Endodermal cell (in vitro differentiated cells): ENCODE results near the gene NEK3. TPM values are rescaled to one million over a fixed set of nuclear protein-coding genes. Genes with fewer than 3 reads are reported as not detected.
"Not testable (repeated sequence)": the region's sequence is repeated elsewhere in the genome, so short reads cannot be mapped to it uniquely, and the experiment has no call there.

Experiments used
- DNase-seq: peaks from one replicate; pipeline ENCODE4 v3.0.0-alpha.2; 2017
- H3K27ac ChIP-seq: 2 replicates; pipeline ENCODE4 v1.5.1; 2013; ENCODE audit warnings: mild to moderate bottlenecking, low read depth, low read length, moderate library complexity
- H3K27me3 ChIP-seq: 2 replicates; pipeline ENCODE4 v1.6.1; 2013; ENCODE audit warnings: mild to moderate bottlenecking, low read length, moderate library complexity; ENCODE audit not compliant: insufficient read depth, control insufficient read depth, poor library complexity, severe bottlenecking
- H3K36me3 ChIP-seq: 2 replicates; pipeline ENCODE4 v1.7.0; 2013; ENCODE audit warnings: mild to moderate bottlenecking, low read length, moderate library complexity; ENCODE audit not compliant: control insufficient read depth, insufficient read depth
- H3K4me1 ChIP-seq: one replicate; pipeline ENCODE4 v1.7.0; 2013; ENCODE audit warnings: low read length; ENCODE audit not compliant: control insufficient read depth, insufficient read depth
- H3K4me3 ChIP-seq: 2 replicates; pipeline ENCODE4 v1.5.1; 2013; ENCODE audit warnings: mild to moderate bottlenecking, low read length, moderate library complexity
- H3K9ac ChIP-seq: 2 replicates; pipeline ENCODE4 v1.6.1; 2013; ENCODE audit warnings: mild to moderate bottlenecking, low read length, moderate library complexity; ENCODE audit not compliant: poor library complexity, severe bottlenecking; ENCODE audit errors: extremely low read depth
- H3K9me3 ChIP-seq: 2 replicates; pipeline ENCODE4 v1.6.1; 2013; ENCODE audit warnings: mild to moderate bottlenecking, low read length, moderate library complexity; ENCODE audit not compliant: control insufficient read depth
- H3K27ac Mint-ChIP-seq: 2 replicates; pipeline ENCODE4 v1.8.0; 2020; ENCODE audit warnings: mixed read lengths
- H3K27me3 Mint-ChIP-seq: 2 replicates; pipeline ENCODE4 v1.8.0; 2021; ENCODE audit warnings: mild to moderate bottlenecking, mixed read lengths; ENCODE audit not compliant: insufficient read depth
- H3K36me3 Mint-ChIP-seq: 2 replicates; pipeline ENCODE4 v1.8.0; 2020; ENCODE audit warnings: low read depth, mixed read lengths
- H3K4me1 Mint-ChIP-seq: 2 replicates; pipeline ENCODE4 v1.8.0; 2020; ENCODE audit warnings: mixed read lengths
- H3K4me3 Mint-ChIP-seq: 2 replicates; pipeline ENCODE4 v1.8.0; 2020; ENCODE audit warnings: mild to moderate bottlenecking, moderate library complexity, mixed read lengths
- H3K9me3 Mint-ChIP-seq: 2 replicates; pipeline ENCODE4 v1.8.0; 2020; ENCODE audit warnings: mild to moderate bottlenecking, mixed read lengths
- WGBS, 2 experiments: methylation state at CpG; one replicate each; pipeline versions ENCODE4 v1.1.5 to v1.1.7; 2013; ENCODE audit warnings: missing lambda C conversion rate in 2 of 2, mixed read lengths in 1 of 2; ENCODE audit not compliant: insufficient coverage in 1 of 2, insufficient read length in 1 of 2; 5-methylcytosine and 5-hydroxymethylcytosine counted together
- total RNA-seq, 2 donors: library from RNA; stranded (reverse); fragmentation: NEBNext Ultra II Directional in 1 of 2; extraction: Animal tissue kit (Norgen Biotek cat#: 25700) in 1 of 2; gene quantifications; 2 replicates in 1 of 2; 3 replicates in 1 of 2; pipeline ENCODE4 v1.2.1, GENCODE V29; 2021
- TF ChIP-seq, protein P1 (sequence below): fragments of 200-600 bp; sonication (generic); conservative IDR thresholded peaks from 2 replicates; pipeline ENCODE4 v1.5.0; 2021; ENCODE audit warnings: antibody characterized with exemption, mild to moderate bottlenecking

Gene NEK3
- total RNA-seq, 2 donors from 2014 or later, result 30.7 to 48.8 TPM

DNA sequence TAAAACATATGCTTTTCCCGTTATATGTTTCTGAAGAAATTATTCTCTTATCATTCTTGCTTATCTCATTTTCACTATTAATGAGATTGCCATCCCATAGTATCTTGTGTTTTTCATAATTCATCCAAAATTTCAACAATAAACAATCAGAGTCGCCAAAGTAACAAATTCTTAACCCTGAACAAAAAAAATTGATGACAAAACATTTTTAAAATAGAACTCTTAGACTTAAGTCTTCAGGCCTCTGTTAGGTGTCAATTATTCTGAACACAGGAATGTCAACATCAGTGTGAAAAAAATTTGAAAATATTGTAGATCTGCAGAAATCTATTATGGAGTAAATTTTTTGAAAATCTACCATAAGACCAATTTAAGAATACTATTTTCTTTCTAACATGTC lies 67.9 kb downstream of the NEK3 start:
- 94 to 100% methylated on average over 2 of the region's 2 CpGs for WGBS, 2 experiments

DNA sequence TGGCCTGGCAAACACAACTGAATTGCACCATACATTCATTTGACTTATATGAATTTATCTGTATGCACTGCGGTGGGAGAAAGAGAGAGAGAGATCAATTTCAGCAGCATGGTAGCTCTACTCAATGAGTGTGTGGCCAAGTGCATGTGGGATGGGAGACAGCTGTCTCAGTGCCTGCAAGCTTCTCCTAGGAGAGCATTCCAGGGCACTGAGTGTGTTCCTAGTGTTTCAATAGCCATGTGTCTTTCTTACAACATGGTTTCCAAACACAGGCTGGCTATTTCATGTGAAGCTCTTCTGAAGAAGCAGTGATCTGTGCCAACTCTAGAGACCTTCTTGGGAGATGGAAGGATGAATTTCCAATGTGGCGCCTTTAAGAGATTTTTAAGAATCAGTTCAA lies 74.0 kb downstream of the NEK3 start:
- no peak overlapping the region for H3K9ac ChIP-seq
- Mint-ChIP-seq H3K9me3 (no peaks in the 10 kb centered on the region), H3K4me3 (no peak overlapping the region), H3K27ac (no peak overlapping the region), H3K4me1 (no peaks in the 10 kb centered on the region), H3K36me3 (no peaks in the 10 kb centered on the region), H3K27me3 (peaks cover 20% of the 10 kb centered on the region)
- TF ChIP-seq, protein P1, sequence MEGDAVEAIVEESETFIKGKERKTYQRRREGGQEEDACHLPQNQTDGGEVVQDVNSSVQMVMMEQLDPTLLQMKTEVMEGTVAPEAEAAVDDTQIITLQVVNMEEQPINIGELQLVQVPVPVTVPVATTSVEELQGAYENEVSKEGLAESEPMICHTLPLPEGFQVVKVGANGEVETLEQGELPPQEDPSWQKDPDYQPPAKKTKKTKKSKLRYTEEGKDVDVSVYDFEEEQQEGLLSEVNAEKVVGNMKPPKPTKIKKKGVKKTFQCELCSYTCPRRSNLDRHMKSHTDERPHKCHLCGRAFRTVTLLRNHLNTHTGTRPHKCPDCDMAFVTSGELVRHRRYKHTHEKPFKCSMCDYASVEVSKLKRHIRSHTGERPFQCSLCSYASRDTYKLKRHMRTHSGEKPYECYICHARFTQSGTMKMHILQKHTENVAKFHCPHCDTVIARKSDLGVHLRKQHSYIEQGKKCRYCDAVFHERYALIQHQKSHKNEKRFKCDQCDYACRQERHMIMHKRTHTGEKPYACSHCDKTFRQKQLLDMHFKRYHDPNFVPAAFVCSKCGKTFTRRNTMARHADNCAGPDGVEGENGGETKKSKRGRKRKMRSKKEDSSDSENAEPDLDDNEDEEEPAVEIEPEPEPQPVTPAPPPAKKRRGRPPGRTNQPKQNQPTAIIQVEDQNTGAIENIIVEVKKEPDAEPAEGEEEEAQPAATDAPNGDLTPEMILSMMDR, result no peak
- no peaks in the 10 kb centered on the region for H3K36me3 ChIP-seq
- 95% methylated on average over 2 of the region's 2 CpGs; no CpG with 5 or more reads in 1 of the 2 experiments for WGBS, 2 experiments
- H3K27me3 ChIP-seq, result peaks cover 13% of the 10 kb centered on the region
- no peak for DNase-seq
- H3K4me3 ChIP-seq, result no peak overlapping the region
- no peaks in the 10 kb centered on the region for H3K9me3 ChIP-seq
- H3K27ac ChIP-seq, result no peak overlapping the region
- no peaks in the 10 kb centered on the region for H3K4me1 ChIP-seq

More for the DNA sequence above, 67.9 kb downstream of the NEK3 start:
- H3K27me3 ChIP-seq, result peaks cover 8% of the 10 kb centered on the region
- Mint-ChIP-seq H3K4me3 (no peak overlapping the region), H3K36me3 (no peaks in the 10 kb centered on the region), H3K9me3 (peaks cover 9% of the 10 kb centered on the region), H3K4me1 (no peaks in the 10 kb centered on the region), H3K27ac (no peak overlapping the region), H3K27me3 (peaks cover 34% of the 10 kb centered on the region)
- no peak for DNase-seq
- no peak overlapping the region for H3K9ac ChIP-seq
- no peaks in the 10 kb centered on the region for H3K36me3 ChIP-seq
- TF ChIP-seq, protein P1, result no peak
- no peak overlapping the region for H3K27ac ChIP-seq
- no peak overlapping the region for H3K4me3 ChIP-seq
- no peaks in the 10 kb centered on the region for H3K4me1 ChIP-seq
- peaks cover 7% of the 10 kb centered on the region for H3K9me3 ChIP-seq

DNA sequence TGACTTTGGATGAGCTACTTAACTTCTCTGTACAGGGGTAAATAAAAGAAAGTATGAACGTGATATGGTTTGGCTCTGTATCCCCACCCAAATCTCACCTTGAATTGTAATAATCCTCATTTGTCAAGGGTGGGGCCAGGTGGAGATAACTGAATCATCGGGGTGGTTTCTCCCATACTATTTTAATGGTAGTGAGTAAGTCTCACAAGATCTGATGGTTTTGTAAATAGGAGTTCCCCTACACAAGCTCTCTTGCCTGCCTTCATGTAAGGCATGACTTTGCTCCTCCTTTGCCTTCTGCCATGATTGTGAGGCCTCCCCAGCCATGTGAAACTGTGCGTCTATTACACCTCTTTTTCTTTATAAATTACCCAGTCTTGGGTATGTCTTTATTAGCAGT lies 74.4 kb downstream of the NEK3 start:
- not testable (repeated sequence) for H3K36me3 Mint-ChIP-seq, DNase-seq, H3K36me3 ChIP-seq, H3K4me3 ChIP-seq, H3K4me3 Mint-ChIP-seq, H3K9me3 ChIP-seq, H3K27ac Mint-ChIP-seq, H3K27ac ChIP-seq, H3K9me3 Mint-ChIP-seq, H3K9ac ChIP-seq, H3K4me1 Mint-ChIP-seq, H3K4me1 ChIP-seq
- peaks cover 13% of the 10 kb centered on the region for H3K27me3 ChIP-seq
- 92% methylated on average over 2 of the region's 3 CpGs; no CpG with 5 or more reads in 1 of the 2 experiments for WGBS, 2 experiments
- peaks cover 17% of the 10 kb centered on the region for H3K27me3 Mint-ChIP-seq

Other genes starting within 250 kb of the NEK3 start
- gene ATP7B, start 148.1 kb downstream of the NEK3 start, total RNA-seq, result 10 to 100 TPM; 20.4 to 29.2 TPM
- gene ALG11, start 147.2 kb downstream of the NEK3 start, total RNA-seq, result 10 to 100 TPM; 41.5 to 53.1 TPM
- gene UTP14C, start 134.9 kb downstream of the NEK3 start, total RNA-seq, result 10 to 100 TPM; 20.7 to 22.0 TPM
- gene NEK5, start 30.5 kb downstream of the NEK3 start, total RNA-seq, result 1 to 10 TPM; 1.4 to 1.8 TPM
- gene THSD1, start 246.6 kb upstream of the NEK3 start, total RNA-seq, result under 1 TPM; 0.48 to 0.73 TPM